PC-9 (cell line): ENCODE measurements around the gene CTIF.

Experiments
- CTCF ChIP-seq: fragments of 200-600 bp; sonication (generic); conservative IDR thresholded peaks from 2 replicates; pipeline ENCODE4 v1.6.1; 2017; ENCODE audit warnings: mixed run types, antibody characterized with exemption, mild to moderate bottlenecking, moderate library complexity
- EZH2 ChIP-seq: fragments of 200-600 bp; sonication (generic); IDR thresholded peaks from 2 replicates; pipeline ENCODE4 v1.8.0; 2017; ENCODE audit warnings: antibody characterized with exemption, low read depth

GRCh38 chr18:48879008-48879431 lies 340.2 kb downstream of the CTIF start:
- TF ChIP-seq CTCF (no peak), EZH2 (no peak)
